Right lobe of liver (tissue), 4 donors: ENCODE measurements around the gene RPTOR.

Experiments used
- POLR2A ChIP-seq: fragments of 450-650 bp; IDR thresholded peaks from one replicate; pipeline ENCODE4 v1.6.1; 2017; ENCODE audit warnings: antibody characterized with exemption, mild to moderate bottlenecking
- TF ChIP-seq, protein P1 (sequence below), 4 donors: fragments of 200-600 bp in 3 of 4; fragments of 450-650 bp in 1 of 4; IDR thresholded peaks; one replicate each; pipeline versions ENCODE4 v1.5.1 to v1.8.0; 2016 to 2022; ENCODE audit warnings: antibody characterized with exemption in 4 of 4, mild to moderate bottlenecking in 2 of 4
- donor health status: DM: no; HTN: no; CAD: no.
- donor health status: DM: no; HTN: no; CAD: no.
- donor health status: DM: no; HTN: yes; CAD: no.

DNA sequence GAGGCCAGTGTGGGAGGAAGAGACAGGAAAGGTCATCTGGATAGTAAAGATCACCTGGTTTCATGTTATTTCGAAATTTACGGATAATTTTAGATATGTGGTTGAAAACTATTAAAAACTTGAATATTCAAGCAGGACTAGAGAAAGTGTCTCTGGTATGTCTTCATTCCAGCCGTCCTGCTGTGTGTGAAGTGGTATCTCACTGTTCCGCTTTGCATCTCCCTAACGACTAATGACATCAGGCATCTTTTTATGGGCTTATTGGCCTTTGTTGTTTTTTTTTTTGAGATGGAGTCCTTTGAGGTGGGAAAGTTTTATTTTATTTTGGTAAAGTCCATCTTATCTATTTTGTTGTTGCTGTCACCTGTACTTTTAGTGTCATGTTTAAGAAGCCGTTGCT is 232.6 kb downstream of the RPTOR start:
- TF ChIP-seq, protein P1, sequence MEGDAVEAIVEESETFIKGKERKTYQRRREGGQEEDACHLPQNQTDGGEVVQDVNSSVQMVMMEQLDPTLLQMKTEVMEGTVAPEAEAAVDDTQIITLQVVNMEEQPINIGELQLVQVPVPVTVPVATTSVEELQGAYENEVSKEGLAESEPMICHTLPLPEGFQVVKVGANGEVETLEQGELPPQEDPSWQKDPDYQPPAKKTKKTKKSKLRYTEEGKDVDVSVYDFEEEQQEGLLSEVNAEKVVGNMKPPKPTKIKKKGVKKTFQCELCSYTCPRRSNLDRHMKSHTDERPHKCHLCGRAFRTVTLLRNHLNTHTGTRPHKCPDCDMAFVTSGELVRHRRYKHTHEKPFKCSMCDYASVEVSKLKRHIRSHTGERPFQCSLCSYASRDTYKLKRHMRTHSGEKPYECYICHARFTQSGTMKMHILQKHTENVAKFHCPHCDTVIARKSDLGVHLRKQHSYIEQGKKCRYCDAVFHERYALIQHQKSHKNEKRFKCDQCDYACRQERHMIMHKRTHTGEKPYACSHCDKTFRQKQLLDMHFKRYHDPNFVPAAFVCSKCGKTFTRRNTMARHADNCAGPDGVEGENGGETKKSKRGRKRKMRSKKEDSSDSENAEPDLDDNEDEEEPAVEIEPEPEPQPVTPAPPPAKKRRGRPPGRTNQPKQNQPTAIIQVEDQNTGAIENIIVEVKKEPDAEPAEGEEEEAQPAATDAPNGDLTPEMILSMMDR (IDR thresholded peaks at IDR 0.05): no peak
- TF ChIP-seq POLR2A: no peak
